HG03196 (cell line): ENCODE data around the gene IL12RB2.

Source experiments
- ATAC-seq: cut with Tn5 transposase; IDR thresholded peaks from one replicate; pipeline ENCODE4 v1.9.1; 2021; ENCODE audit not compliant: unreplicated experiment

The IL12RB2 gene

DNA sequence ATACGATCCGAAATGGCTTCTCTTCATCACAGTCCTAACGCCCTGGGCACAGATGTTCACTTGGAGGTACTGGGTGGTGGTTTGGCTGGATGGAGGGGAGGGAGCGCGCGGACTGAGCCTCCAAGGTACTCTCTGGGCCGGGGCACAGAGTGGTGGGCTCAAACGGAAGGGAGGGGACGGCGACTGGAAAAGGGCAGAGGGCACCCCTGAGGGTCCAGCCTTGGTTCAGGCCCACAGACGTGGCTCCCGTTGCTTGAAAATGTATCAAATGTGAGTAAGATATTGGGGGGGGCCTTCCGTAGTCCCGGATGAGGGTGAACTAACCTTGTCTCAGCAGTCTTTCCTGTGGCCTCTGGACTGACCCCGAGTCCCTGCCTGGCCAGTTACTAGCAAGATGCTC, 463 bp downstream of the IL12RB2 start:
- ATAC-seq, result no peak

DNA sequence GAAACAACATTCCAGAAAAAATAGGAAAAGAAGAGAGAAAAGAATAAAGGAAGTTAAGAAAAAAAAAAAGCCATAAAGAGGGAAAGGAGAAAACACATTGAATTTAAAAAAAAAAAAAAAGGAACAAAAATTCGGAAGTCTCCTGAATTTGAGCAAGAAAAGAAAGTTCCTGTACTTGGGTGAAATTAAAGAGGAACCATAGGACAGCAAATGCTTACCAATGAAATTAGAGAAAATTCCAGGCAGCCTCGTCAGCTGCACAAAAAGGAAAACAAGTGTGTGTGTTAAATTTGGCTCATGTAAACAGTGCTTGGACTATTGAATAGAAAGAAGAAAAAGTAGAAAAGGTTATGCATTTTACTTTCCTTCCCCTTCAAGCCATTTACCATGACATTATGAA, 4.9 kb downstream of the IL12RB2 start:
- ATAC-seq, result no peak

DNA sequence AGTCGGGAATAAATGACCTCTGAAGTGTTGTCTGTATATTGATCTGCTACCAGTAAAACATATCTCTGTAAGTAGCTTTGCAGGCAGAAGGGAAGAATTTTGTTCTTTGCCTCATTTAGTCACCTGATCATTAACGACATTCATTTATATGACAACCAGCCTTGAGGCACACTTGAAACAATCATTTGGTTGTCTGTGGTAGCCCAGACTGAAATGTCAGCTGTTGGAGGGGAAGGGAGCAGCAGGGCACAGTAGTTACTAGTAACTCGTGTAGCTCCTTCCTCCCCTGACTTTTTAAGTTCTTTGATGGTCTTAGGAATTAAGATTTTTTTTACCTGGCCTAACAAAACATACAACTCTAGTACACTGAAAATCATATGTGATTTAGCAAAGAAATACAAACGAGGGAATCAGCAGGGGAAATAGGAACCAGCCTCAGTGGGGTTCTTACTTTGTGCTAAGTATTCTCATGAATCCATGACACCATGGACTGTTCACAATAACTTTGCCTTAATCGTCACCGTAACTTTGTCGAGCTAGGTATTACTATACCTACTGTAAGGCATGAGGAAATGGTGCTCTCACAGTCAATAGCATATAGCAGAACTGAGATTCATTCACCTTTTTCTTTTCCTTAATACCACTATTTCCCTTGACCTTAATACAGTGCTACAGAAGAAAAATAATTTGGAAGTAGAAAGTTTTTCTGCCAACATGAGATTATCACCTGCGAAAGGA, 6.4 kb downstream of the IL12RB2 start:
- no peak for ATAC-seq

DNA sequence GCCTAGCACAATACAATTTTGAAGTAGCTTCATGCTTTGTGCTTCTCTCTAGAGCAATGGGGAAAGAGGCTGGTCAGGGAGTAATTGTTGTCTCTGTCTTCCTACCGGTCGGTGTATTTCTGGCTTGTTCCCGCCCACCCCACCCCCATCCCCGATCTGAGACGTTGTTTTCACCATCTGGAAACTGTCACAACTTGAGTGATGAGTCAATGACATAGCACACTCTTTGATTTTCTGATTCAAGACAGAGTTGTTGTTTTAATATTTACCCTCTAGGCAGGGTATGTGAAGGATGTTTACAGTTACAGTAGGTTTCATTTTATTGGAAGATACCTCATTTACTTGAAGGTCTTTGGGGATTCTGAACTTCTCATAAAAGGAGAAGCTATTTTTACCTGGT, 7.0 kb downstream of the IL12RB2 start:
- ATAC-seq, result no peak

DNA sequence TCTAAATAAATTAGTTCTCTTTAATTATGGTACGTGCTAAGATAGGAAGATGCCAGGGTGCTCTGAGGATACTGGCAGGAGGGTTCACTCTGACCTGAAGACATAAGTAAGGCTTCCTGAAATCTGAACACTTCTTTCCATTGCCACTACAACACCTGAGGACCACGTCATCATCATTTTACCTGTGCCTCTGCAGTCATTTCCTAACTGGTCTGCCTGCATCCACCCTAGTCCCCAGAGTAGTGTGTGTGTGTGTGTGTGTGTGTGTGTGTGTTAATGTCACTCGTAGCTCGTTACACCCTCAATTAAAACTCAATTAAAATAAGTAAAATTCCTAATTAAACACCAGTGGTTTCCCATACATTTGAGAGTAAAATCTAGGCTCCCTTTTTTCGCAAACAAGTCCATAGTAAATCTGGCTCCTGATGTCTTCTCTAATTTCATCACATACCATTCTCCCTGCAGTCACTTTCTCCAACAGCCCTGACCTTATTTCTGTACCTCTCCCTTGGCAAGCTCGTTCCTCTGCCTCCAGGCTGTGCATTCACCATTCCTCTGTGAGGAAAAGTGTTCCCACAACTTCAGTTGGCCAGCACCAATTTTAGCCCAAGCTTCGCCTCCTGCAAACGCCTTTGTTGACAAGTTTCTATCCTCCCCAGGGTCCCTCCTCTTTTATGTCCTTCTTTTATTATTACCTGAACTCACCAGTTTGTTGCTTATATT, 8.7 kb downstream of the IL12RB2 start:
- ATAC-seq, result no peak

DNA sequence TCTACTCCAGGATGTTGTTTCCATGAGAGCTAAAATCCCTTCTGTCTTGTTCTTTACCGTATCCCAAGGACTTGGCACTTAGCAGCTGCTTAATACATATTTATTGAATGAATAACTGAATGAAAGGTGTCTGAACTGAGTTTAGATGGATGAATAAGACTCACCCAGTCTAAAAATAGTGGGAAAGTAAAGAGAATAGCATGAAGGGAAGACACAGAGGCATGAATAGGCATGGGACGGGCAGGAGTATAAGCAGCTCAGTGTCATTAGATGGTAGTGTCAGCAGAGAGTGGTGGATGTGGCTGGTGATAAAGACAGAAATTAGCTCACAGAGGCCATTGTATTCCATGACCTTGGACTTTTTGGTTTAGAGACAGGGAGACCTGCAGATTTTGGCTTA, 9.2 kb downstream of the IL12RB2 start:
- no peak for ATAC-seq

DNA sequence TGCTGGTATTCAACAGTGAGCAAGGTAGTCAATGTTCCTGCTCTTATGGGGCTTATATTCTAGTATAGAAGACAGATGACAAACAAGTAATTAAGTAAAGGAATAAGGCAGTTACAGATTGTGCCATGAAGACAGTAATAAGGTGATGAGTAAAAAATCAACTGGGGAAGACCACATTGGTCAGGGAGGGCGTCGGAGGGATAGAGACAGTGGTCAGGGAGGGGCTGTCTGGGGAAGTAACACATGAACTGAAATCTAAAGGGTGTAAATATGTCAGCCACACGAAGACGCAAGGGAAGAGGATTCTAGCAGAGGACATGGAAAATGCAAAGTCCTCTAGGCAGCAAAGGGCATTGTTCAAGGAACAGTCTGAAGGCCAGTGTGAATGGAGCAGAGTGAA, 10.1 kb downstream of the IL12RB2 start:
- no peak for ATAC-seq

DNA sequence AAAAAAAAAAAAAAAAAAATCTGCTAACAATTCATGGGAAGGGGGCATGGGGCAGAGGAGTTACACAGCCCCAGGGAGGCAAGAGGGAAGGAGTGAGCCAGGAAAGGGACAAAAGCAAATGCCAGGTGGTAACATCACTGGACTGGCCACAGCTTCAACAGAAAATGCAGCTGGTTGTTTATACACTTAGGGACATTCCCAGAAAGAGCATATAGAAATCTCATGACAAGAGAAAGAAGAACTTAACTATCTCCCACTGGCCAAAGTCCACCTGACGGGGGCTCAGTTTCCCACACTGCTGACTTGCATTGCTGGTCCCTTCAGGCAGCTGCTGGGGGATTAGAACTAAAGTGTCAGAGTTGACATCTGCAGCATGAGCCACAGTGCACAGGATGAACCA, 14.8 kb downstream of the IL12RB2 start:
- no peak for ATAC-seq

DNA sequence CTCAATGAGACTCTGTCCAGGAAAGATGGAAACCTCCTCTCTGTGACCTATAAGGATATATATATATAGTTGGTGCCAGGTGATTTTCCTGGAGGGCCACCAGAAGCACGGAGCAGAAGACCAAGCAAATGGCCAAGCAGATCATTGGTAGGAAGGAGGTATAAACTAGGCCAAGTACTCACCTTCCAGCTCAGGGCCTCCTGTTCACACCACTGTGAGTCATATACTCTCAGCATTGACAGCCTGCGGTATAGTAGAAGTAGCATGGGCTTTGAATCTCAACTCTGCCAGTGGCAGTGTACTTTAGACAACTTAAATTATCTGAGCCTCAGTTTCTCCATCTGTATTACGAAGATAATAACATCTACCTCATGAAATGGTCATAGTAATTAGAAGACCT, 15.4 kb downstream of the IL12RB2 start:
- no peak for ATAC-seq

DNA sequence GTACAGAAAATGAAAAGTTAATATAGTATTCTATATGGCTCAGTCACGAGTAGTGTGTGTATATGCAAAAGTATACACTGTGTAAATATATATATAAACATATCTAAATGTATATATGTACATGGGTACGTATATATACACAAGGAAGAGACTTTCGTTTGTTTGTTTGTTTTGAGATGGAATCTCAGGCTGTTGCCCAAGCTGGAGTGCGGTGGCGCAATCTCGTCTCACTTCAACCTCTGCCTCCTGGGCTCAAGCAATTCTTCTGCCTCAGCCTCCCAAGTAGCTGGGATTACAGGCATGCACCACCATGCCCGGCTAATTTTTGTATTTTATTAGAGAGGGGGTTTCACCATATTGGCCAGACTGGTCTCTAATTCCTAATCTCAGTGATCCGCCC, 16.4 kb downstream of the IL12RB2 start:
- no peak for ATAC-seq

DNA sequence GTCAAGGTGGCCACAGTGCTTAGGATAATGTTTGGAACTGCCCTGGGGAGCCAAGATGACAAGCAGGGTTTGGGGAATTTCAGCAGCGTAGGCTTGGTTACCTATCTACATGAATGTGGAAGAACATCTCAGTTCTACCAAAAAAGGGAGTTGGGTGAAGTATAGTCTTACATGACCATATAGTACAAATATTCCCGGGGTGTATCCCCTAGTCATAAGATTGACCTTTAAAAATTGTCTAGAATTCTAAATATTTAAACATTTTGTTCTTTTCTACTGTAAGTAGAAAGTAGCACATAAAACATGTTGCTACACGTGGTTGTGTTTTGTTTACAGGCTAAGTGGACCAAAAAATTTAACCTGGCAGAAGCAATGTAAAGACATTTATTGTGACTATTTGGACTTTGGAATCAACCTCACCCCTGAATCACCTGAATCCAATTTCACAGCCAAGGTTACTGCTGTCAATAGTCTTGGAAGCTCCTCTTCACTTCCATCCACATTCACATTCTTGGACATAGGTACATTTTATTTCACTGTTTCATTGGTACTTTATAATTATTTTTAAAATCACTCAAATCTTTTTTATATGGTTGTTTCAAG, 20.3 kb downstream of the IL12RB2 start:
- no peak for ATAC-seq

DNA sequence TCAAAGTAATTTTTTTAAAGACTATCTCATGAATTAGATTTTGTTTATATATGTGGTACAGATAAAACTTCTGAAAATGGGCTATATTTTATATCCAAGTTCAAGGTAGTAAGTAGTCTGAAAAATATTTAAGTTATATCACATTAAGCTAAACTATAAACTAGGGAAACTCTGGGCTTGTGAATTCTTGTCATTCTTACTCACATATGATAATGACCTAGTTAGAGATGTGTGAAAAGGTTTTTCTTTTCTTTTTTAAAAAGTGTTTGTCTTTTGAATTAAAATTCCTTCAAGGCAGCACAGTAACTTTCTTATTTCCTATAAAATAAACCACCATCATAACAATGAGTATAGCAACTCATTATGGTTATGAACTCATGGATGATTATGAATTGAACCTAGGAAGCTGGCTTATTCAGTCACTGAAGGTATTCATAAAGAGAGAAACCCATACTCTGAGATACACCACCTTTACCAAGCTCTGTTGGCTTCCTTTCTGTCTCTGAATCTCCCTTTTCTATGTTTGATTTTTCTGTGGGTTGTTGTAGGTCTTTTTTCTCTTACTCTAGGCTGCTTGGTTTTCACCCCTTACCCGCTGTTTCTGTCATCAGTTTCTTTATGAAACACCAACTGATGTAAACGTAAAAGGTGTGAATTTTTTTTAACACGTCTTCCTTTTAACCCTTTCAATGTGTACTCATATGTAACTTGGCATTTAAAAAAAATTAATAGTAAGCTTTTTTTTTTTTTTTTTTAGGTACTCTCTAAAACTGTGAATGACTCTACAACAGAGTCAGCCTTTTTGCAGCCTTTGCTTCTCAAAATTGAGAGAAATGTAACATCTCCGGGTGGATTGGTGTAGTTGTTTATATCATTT, 25.2 kb downstream of the IL12RB2 start:
- ATAC-seq, result peak; percentile 94

DNA sequence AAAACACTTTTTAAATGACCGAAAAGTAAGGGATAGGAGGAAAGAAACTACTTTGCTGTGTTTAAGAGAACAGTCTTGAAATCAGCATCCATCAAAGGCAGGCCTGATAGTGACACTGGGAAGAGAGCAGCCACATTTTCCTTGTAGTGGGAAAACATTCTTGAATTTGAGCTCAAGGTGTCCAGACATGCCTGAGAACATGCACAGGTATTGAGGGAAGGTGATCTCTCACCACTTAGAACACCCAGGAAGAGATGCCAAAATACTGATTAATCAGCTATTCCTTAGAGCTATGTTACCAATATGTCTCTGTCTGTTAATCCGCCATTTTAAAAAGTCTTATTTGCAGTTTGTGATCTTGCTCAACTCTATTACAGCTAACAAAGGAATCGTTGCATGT, 25.9 kb downstream of the IL12RB2 start:
- no peak for ATAC-seq

DNA sequence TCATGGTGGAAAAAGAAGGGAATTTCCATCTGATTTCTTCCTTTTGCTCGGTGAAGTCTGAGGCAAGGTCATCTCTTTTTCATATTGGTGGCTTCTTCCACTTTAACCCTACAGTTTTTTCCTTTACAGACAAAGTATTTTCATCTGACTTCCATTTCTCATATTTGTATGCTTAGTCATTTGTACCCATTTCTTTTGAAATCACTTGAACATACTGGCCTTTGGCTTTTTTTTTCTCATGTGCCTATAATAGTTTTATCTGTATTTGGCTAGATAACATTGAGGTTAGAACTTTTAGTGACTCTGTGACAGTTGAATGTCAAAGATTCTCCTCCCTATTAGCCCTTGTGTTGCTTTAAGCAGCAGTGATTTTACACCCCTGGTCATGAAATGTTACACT, 27.7 kb downstream of the IL12RB2 start:
- no peak for ATAC-seq

DNA sequence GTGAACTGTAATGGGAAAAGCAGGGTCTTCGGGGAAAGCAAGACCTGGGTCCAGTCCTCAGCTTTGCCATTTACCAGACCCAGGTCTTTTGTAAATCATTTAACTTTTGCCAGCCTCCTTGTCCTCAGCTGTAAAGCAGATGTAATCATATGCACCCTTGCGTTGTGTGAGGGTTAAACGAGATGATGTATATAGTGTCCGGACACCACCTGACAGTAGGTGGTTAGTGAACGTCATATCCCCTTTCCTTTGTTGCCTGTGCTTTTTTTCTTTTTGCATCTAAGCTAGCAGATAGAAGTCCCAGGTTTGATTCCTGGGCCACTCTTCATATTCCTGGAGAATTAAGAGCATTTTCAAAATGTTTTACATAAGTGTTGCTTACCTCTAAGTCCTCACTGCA, 28.5 kb downstream of the IL12RB2 start:
- no peak for ATAC-seq

DNA sequence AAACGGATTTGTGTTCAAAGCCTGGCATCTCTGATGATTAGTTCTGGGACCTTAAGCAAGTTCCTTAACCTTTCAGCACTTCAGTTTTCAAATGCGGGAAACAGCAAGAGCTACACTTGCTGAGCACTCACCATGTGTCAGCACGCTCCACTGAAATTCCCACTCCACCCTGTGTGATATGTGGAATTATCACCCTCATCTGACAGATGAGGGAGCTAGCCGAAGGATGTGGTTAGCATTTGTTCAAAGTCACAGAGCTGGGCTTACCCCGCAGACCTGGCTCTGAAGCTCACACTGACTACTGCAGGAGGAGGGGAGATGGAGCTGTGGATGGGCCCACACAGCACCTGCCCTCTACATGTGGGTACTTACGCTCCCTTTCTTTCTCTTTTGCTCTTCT, 29.1 kb downstream of the IL12RB2 start:
- no peak for ATAC-seq

DNA sequence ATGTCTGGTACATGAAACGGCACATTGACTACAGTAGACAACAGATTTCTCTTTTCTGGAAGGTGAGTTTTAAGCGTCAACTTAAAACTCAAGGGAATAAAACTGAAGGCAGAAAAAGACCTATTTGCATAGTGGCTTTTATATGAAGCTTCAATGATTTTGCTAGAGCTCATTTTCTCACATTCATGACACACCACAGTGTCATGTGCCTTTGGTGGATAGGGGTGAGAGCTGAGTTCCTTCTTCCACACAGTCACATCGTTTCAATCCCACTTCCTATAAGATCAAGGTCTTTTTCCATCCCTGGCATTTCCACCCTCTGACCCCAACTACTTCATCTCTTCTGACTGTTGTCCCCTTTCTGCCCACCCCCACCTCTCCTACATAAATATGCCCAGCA, 31.0 kb downstream of the IL12RB2 start:
- ATAC-seq, result peak; percentile 36

DNA sequence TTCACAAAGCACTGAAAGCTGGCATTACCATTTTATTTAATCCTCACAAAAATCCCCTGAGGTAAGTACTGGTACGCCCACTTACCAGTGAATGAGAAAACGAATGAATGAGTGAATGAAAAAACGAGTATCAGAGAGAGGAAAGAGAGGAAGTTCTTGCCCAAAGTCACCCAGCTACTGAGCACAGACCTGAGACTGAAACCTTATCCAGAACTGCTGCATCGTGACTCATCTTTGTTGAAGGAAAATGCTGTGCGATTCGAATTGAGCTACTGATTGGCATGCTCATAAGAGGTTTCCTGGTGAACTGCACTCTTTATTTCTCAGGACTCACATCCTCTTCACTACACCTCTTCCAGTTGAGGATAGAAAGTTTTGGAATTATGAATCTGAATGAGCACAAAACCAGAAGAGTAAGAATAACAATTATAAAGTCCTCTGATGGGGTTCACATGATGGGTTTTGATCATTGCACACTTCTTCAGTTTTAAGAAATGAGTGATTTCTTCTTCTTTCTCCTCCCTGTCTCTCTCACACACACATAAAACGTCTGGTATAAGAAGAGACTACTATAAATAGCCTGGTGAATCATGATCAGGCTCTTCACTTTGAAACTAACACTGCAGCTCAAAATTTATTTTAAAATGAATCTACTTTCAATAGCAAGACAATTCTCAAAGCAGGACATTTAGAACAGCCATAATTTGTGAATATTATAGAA, 32.1 kb downstream of the IL12RB2 start:
- no peak for ATAC-seq

DNA sequence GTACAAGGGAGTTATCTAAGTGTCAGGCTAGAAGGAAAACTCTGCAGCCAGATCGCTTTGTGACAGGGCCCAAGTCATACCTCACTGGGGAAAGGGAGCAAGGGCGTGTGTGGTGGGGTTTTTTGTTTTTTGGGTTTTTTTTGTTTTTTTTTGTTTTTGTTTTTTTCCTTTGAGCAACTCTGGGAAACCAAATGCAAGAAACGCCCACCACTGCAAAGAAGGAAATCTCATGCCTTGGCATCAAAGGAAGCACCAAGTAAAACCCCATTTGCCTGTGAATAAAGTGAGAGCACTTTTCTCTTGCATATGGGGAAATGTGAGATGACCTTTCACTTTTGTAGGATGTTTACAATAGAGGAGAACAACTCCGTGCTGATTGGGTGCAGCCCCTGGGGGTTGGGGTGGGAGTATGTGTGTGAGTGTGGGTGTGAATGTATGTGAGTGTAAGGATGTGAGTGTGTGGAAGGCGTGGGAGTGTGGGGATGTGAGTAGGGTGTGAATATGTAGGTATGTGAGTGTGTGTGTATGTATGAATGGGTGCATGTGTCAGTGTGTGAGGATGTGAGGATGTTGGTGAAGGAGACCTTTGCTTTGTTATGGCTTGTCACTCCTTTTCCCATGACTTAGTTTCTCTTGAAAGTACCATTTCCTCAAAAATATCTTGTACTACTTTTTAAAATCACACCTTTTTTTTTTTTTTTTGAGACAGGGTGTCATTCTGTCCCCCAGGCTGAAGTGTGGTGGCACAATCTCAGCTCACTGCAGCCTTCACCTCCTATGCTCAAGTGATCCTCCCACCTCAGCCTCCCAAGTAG, 34.6 kb downstream of the IL12RB2 start:
- peak; percentile 32 for ATAC-seq

DNA sequence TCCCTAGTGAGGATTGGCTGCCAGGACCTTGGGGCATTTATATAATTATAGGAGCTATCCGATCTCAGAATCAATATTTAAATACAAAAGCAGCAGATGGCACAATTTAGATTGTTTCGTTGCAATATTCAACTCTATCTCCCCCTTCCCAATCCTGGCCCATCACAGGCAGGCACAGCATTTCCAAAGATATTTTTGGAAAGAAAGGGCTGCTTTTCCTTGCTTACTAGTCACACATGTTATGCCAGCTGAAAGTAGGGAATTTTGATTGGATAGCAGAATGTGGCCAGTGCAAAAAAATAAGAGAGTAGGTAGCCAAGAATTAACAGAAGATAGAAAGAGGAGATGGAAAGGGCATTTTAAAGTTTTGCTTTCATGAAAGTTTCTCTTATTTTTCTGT, 37.9 kb downstream of the IL12RB2 start:
- ATAC-seq, result no peak
